Activated CD8-positive, alpha-beta T cell treated with anti-CD3 and anti-CD28 coated beads, Interleukin-2, amount 10 ng/mL, durations not matched to agents 7 days and 5 days (primary cell): ENCODE results near the gene ASB11. TPM values are rescaled to one million over a fixed set of nuclear protein-coding genes. Genes with fewer than 3 reads are reported as not detected.

Experiments
- ATAC-seq: fragments of 150-1000 bp; cut with Tn5 transposase; one replicate; pipeline ENCODE4 v1.10.0; 2021; ENCODE audit warnings: moderate library complexity
- CTCF ChIA-PET: fragments of 350-600 bp; sonication (Branson Sonifier 250); formaldehyde crosslinking; loops from one replicate; lab custom pipeline; 2021; ENCODE audit warnings: antibody characterized with exemption; lab: Charles Lee
- POLR2A ChIA-PET: fragments of 350-600 bp; sonication (Branson Sonifier 250); formaldehyde crosslinking; loops from one replicate; lab custom pipeline; 2021; ENCODE audit warnings: antibody characterized with exemption; lab: Charles Lee
- DNase-seq: peaks from one replicate; pipeline ENCODE4 v3.0.0-alpha.2; 2020
- H3K27ac Mint-ChIP-seq: one replicate; pipeline ENCODE4 v1.8.0; 2021; ENCODE audit warnings: mild to moderate bottlenecking, mixed read lengths
- H3K27me3 Mint-ChIP-seq: one replicate; pipeline ENCODE4 v1.8.0; 2021; ENCODE audit warnings: low read depth, mixed read lengths
- H3K36me3 Mint-ChIP-seq: one replicate; pipeline ENCODE4 v1.8.0; 2021; ENCODE audit warnings: low read depth, mixed read lengths
- H3K4me1 Mint-ChIP-seq: one replicate; pipeline ENCODE4 v1.8.0; 2021; ENCODE audit warnings: low read depth, mixed read lengths
- H3K4me3 Mint-ChIP-seq: one replicate; pipeline ENCODE4 v1.8.0; 2021; ENCODE audit warnings: mild to moderate bottlenecking, mixed read lengths
- H3K9me3 Mint-ChIP-seq: one replicate; pipeline ENCODE4 v1.8.0; 2022; ENCODE audit warnings: mixed read lengths; ENCODE audit not compliant: insufficient read depth
- total RNA-seq, 2 experiments: library from RNA; stranded (reverse); gene quantifications; one replicate each; pipeline ENCODE4 v1.2.3, GENCODE V29; 2021

The ASB11 gene
- total RNA-seq, 2 experiments from 2014 or later, result not detected

- Mint-ChIP-seq H3K27ac (no peak within 1 kb of the TSS), H3K4me1 (peaks cover 8% of the 10 kb centered on the region), H3K4me3 (no peak within 1 kb of the TSS), H3K36me3 (no peaks in the 10 kb centered on the region), H3K9me3 (no peaks in the 10 kb centered on the region), H3K27me3 (no peaks in the 10 kb centered on the region)
- POLR2A ChIA-PET, result no interaction called here
- DNase-seq, result no peak
- CTCF ChIA-PET, result no interaction called here
- no peak for ATAC-seq
Observed at GRCh38 chrX:15269618-15270521, 45.6 kb downstream of the ASB11 start, which contains the start of gene ASB9. Gene ASB9, minus strand, starts transcription at chrX:15270083. Its CDS starts 209 bp downstream, at chrX:15269874.

GRCh38 chrX:15269120-15269519, 46.3 kb downstream of the ASB11 start:
- Mint-ChIP-seq H3K27ac (no peak overlapping the region), H3K36me3 (no peaks in the 10 kb centered on the region), H3K27me3 (no peaks in the 10 kb centered on the region), H3K4me3 (no peak overlapping the region), H3K4me1 (peaks cover 8% of the 10 kb centered on the region), H3K9me3 (no peaks in the 10 kb centered on the region)
- DNase-seq (no peak), ATAC-seq (no peak)
- POLR2A ChIA-PET, result no interaction called here
- CTCF ChIA-PET, result no interaction called here

- POLR2A ChIA-PET, result no interaction called here
- CTCF ChIA-PET, result no interaction called here
- H3K27ac Mint-ChIP-seq, result no peak overlapping the region
Observed at GRCh38 chrX:15254852-15255251, 60.6 kb downstream of the ASB11 start.

GRCh38 chrX:15245896-15246295, 69.5 kb downstream of the ASB11 start:
- CTCF ChIA-PET, result no interaction called here

More at GRCh38 chrX:15254852-15255251, 60.6 kb downstream of the ASB11 start:
- no peaks in the 10 kb centered on the region for H3K4me1 Mint-ChIP-seq
- H3K36me3 Mint-ChIP-seq, result no peaks in the 10 kb centered on the region
- no peaks in the 10 kb centered on the region for H3K27me3 Mint-ChIP-seq
- no peak overlapping the region for H3K4me3 Mint-ChIP-seq
- ATAC-seq, result no peak
- no peak for DNase-seq
- H3K9me3 Mint-ChIP-seq, result no peaks in the 10 kb centered on the region

GRCh38 chrX:15244421-15244820, 71.0 kb downstream of the ASB11 start:
- Mint-ChIP-seq H3K9me3 (no peaks in the 10 kb centered on the region), H3K36me3 (no peaks in the 10 kb centered on the region), H3K27me3 (no peaks in the 10 kb centered on the region), H3K27ac (no peak overlapping the region), H3K4me1 (peaks cover 3% of the 10 kb centered on the region), H3K4me3 (no peak overlapping the region)
- ATAC-seq (no peak), DNase-seq (no peak)
- ChIA-PET CTCF (interaction anchor here (1.1 to 3.5 kb wide), 2 partner anchors 101 kb away, joined by 5 to 30 read pairs; no protein-coding TSS in a partner anchor), POLR2A (no interaction called here)

More at GRCh38 chrX:15245896-15246295, 69.5 kb downstream of the ASB11 start:
- peaks cover 3% of the 10 kb centered on the region for H3K4me1 Mint-ChIP-seq
- ATAC-seq, result no peak
- no peak overlapping the region for H3K4me3 Mint-ChIP-seq
- no peak for DNase-seq
- H3K27ac Mint-ChIP-seq, result no peak overlapping the region
- POLR2A ChIA-PET, result no interaction called here
- no peaks in the 10 kb centered on the region for H3K27me3 Mint-ChIP-seq
- no peaks in the 10 kb centered on the region for H3K36me3 Mint-ChIP-seq
- H3K9me3 Mint-ChIP-seq, result no peaks in the 10 kb centered on the region

GRCh38 chrX:15242899-15243555, 72.4 kb downstream of the ASB11 start:
- no peak overlapping the region for H3K4me3 Mint-ChIP-seq
- peaks cover 3% of the 10 kb centered on the region for H3K4me1 Mint-ChIP-seq
- ChIA-PET CTCF (interaction anchor here (0.6 to 3.5 kb wide), 9 partner anchors 10 to 746 kb away, joined by 3 to 30 read pairs (median 4); no protein-coding TSS in a partner anchor), POLR2A (no interaction called here)
- H3K27me3 Mint-ChIP-seq, result no peaks in the 10 kb centered on the region
- H3K27ac Mint-ChIP-seq, result no peak overlapping the region
- ATAC-seq (no peak), DNase-seq (peak; percentile 57)
- no peaks in the 10 kb centered on the region for H3K36me3 Mint-ChIP-seq
- no peaks in the 10 kb centered on the region for H3K9me3 Mint-ChIP-seq

GRCh38 chrX:15241301-15241700, 74.1 kb downstream of the ASB11 start:
- H3K4me1 Mint-ChIP-seq, result no peaks in the 10 kb centered on the region
- H3K27ac Mint-ChIP-seq, result no peak overlapping the region
- no peaks in the 10 kb centered on the region for H3K9me3 Mint-ChIP-seq
- no peak for ATAC-seq
- POLR2A ChIA-PET, result no interaction called here
- no peaks in the 10 kb centered on the region for H3K36me3 Mint-ChIP-seq
- no peaks in the 10 kb centered on the region for H3K27me3 Mint-ChIP-seq
- no peak overlapping the region for H3K4me3 Mint-ChIP-seq
- CTCF ChIA-PET, result interaction anchor here (1.6 to 3.5 kb wide), 2 partner anchors 98 to 133 kb away, joined by 8 to 30 read pairs; no protein-coding TSS in a partner anchor
- no peak for DNase-seq

- Mint-ChIP-seq H3K27ac (no peak overlapping the region), H3K36me3 (no peaks in the 10 kb centered on the region), H3K27me3 (no peaks in the 10 kb centered on the region), H3K4me3 (no peak overlapping the region), H3K4me1 (no peaks in the 10 kb centered on the region), H3K9me3 (no peaks in the 10 kb centered on the region)
- ATAC-seq (no peak), DNase-seq (no peak)
- POLR2A ChIA-PET, result no interaction called here
- CTCF ChIA-PET, result interaction anchor here (1.4 to 1.6 kb wide), 2 partner anchors 98 to 133 kb away, joined by 4 to 8 read pairs; no protein-coding TSS in a partner anchor
Observed at GRCh38 chrX:15240414-15240813, 75.0 kb downstream of the ASB11 start.

GRCh38 chrX:15236146-15236545, 79.3 kb downstream of the ASB11 start:
- Mint-ChIP-seq H3K27me3 (no peaks in the 10 kb centered on the region), H3K9me3 (no peaks in the 10 kb centered on the region), H3K36me3 (no peaks in the 10 kb centered on the region), H3K4me3 (no peak overlapping the region), H3K4me1 (no peaks in the 10 kb centered on the region), H3K27ac (no peak overlapping the region)
- POLR2A ChIA-PET, result no interaction called here
- CTCF ChIA-PET, result no interaction called here
- DNase-seq (no peak), ATAC-seq (no peak)

GRCh38 chrX:15235001-15235400, 80.4 kb downstream of the ASB11 start:
- no peaks in the 10 kb centered on the region for H3K27me3 Mint-ChIP-seq
- H3K4me1 Mint-ChIP-seq, result no peaks in the 10 kb centered on the region
- POLR2A ChIA-PET, result no interaction called here
- DNase-seq, result no peak
- H3K9me3 Mint-ChIP-seq, result no peaks in the 10 kb centered on the region
- no peak overlapping the region for H3K4me3 Mint-ChIP-seq
- ATAC-seq, result no peak
- H3K27ac Mint-ChIP-seq, result no peak overlapping the region
- H3K36me3 Mint-ChIP-seq, result no peaks in the 10 kb centered on the region
- CTCF ChIA-PET, result no interaction called here

- Mint-ChIP-seq H3K9me3 (no peaks in the 10 kb centered on the region), H3K27me3 (no peaks in the 10 kb centered on the region), H3K27ac (no peak overlapping the region), H3K36me3 (no peaks in the 10 kb centered on the region), H3K4me1 (no peaks in the 10 kb centered on the region), H3K4me3 (no peak overlapping the region)
- no peak for ATAC-seq
- POLR2A ChIA-PET, result no interaction called here
- CTCF ChIA-PET, result no interaction called here
- no peak for DNase-seq
Observed at GRCh38 chrX:15233416-15234015, 81.9 kb downstream of the ASB11 start.
